Measurements from ENCODE around the gene FGFR3.

DNA sequence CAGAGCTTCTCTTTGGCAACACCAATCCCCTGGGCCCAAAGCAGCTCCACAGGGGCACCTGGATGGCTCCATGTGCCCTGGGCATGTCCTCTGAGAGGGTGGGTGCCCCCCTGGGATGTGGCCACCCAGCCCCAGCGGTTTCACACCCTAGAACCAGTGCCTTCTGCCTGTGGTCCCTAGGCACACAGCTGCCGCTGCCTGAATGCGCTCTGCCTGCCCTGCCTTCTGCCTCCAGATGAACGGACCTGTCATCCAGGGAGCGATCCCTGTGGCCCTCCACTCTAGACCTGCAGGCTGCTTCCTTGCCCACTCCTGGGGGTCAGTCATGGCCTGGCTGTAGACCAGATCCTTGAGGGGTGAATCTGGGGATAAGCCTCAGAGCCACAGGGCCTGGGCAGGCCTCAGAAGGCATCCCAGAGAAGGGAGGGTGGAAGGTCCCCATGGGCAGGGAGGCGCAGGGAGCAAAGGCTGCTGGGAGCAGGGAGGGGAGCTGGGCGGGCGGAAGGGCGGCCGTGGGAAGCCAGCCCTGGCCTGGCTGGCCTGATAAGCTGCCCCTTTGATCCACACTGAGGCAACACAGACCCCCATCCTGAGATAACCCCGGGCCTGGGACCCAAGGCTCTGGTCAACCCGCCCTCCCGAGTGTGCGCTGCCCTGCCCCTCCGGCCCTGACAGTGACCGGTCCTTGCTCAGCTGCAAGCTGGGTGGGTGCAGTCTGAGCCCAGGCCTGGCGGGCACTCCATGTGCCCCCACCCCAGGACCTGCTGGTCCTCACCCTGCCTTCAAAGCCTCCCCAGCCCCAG is 8.1 kb upstream of the FGFR3 start:
- no peak for TF ChIP-seq EZH2phosphoT487 (IDR thresholded peaks at IDR 0.05; ENCODE audit: borderline replicate concordance, low read depth, low read length)
- TF ChIP-seq, protein P1, sequence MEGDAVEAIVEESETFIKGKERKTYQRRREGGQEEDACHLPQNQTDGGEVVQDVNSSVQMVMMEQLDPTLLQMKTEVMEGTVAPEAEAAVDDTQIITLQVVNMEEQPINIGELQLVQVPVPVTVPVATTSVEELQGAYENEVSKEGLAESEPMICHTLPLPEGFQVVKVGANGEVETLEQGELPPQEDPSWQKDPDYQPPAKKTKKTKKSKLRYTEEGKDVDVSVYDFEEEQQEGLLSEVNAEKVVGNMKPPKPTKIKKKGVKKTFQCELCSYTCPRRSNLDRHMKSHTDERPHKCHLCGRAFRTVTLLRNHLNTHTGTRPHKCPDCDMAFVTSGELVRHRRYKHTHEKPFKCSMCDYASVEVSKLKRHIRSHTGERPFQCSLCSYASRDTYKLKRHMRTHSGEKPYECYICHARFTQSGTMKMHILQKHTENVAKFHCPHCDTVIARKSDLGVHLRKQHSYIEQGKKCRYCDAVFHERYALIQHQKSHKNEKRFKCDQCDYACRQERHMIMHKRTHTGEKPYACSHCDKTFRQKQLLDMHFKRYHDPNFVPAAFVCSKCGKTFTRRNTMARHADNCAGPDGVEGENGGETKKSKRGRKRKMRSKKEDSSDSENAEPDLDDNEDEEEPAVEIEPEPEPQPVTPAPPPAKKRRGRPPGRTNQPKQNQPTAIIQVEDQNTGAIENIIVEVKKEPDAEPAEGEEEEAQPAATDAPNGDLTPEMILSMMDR (conservative IDR thresholded peaks at IDR 0.05; ENCODE audit: low read length) = no peak

Data from OCI-LY7 (cell line).